Measurements from ENCODE around the gene KLRC4.

The KLRC4 gene

DNA sequence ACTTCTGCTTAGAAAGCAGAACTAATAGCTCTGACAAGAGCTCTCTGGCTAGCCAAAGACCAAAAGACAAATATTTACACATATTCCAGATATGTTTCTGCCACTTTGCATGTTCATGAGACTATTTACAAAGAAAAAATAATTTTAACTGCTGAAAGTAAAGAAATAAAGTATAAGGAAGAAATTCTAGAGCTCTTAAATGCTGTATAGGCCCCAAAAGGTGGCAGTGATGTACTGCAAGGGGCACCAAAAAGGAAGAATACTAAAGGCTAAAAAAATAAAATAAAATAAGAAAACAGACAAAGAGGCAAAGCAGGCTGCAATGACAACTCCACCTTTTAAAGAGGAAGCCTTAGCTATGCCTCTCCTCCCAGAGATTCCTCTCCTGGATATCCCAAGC, 42.7 kb downstream of the KLRC4 start:
- peak; percentile 90 for DNase-seq

- peak; percentile 83 for DNase-seq
These were observed 43.7 kb downstream of the KLRC4 start for GRCh38 chr12:10365696-10366405.

- peak; percentile 99 for DNase-seq
These were observed 44.5 kb downstream of the KLRC4 start for GRCh38 chr12:10364815-10365622.

GRCh38 chr12:10363914-10364814, 45.4 kb downstream of the KLRC4 start:
- DNase-seq = peak; percentile 95

- DNase-seq = peak; percentile 76
These were observed 46.0 kb downstream of the KLRC4 start for GRCh38 chr12:10363658-10363913.

DNA sequence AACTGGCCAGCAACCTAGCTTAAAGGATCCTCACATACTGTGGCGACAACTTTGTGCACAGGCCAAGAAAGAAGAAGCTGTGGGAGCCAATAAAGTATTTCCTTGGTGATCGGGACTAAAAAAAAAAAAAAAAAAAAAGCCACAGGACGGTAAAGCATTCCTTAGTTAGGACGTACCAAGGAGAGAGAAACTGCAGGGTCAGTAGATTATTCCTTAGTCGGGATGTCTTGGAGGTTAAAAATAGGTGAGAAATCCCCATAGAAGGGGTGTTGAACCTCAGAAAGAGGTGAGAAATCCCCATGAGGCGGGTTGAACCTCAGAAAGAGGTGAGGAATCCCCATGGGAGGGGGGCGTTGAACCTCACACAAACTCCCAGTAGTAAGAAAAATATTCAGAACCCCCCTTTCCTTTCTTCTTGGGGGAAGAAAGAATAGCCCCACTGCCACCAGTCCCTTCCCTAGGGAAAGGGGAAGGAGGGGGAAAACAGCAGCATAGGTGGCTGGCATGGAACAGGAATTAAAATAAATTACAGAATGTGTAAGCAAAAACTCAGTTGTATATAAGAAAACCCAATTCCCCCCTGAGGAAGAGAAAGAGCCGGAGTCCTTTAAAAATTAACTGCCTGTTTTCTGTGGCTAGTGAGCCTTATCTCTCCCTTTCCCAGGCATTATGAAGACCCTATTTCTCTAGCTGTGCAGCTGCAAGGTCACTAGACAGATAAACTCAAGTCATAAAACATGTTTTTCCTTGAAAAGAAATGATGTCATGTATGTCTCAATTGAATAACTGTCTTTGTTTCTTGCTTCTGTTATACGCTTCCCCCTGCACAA, 46.5 kb downstream of the KLRC4 start:
- peak; percentile 72 for DNase-seq

DNA sequence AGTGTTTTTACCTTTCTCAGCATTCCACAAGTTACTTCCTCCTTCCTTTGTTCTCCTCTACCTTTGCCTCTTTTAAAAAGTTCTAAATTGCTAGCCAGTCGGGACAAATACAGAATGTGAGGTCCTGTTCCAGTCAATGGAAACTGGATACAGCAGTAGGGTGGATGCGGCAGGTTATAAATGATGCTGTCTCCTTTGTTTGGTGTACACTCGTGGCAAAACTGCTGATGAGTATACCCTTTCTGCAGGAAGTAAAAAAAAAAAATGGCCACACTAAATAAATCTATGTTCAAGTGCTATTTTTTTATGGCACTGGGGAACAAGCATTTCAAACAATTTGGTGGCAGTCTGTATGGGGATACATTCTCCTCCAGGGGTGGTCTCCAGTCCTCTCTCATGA, 47.2 kb downstream of the KLRC4 start:
- DNase-seq = peak; percentile 91

DNA sequence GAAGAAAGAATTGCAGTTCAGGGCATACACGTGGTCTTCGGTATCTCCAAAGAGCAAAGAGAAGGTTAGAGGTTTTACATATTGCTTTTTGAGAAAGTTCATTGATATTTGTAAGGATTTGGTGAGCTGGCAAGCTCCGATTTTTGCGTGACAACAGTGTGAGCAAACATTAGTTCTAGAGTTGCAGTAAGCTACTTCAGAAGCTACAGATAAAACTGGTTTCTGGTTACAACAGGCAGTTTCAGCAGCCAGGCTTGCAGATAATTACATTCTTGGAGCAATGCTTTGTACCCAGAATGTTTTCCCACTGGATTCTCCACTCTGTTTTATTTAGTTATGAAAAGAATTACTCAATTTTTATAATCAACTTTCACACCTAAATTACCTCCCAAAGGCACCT, 47.9 kb downstream of the KLRC4 start:
- peak; percentile 94 for DNase-seq

DNA sequence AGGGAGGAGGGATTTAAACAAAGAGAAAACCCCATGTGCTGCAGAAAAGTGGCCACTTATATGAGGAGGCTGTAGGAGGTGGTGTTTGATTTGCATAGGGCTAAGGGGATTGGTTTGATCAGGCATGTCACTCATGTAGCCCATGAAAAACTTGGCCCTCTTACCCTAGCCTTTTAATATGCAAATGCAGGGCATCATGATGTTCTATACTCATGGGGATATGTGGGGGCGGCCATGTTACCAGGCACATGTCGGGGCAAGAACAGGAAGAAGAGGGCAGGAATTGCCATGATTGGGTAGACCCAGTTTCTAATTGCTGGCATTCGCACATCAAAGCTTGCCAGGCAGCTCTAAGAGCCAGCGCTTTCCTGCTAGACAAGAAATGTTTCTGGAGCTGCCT, 48.5 kb downstream of the KLRC4 start:
- DNase-seq = peak; percentile 78

DNA sequence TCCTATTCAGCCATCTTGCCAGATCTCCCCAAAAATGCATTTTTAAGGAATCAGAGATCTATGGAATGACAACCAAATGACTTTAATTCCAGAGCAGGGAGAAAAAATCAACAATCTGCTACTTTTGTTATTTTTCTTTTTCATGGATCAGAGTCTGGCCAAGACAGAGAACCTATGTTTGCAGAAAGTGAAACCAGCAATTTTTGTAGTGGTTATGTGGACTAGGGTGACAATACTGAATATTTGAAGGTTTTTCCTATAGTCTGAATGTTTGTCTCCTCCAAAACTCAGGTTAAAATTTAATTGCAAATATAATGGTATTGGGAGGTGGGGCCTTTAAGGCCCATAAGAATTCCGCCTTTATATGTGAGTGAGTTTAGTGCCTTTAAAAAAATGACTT, 50.6 kb downstream of the KLRC4 start:
- DNase-seq = no peak

- peak; percentile 44 for DNase-seq
These were observed 51.4 kb downstream of the KLRC4 start for GRCh38 chr12:10358131-10358530.
